Activated T-cell treated with anti-CD3 and anti-CD28 coated beads, Interleukin-2, amount 50 U/mL, for 4 hours (primary cell): ENCODE data around the gene CAPNS1. TPM values are rescaled to one million over a fixed set of nuclear protein-coding genes. Genes with fewer than 3 reads are reported as not detected.

Experiments
- ATAC-seq, 2 donors: fragments of 200-7000 bp; cut with Tn5 transposase; one replicate each; pipeline ENCODE4 v1.10.0; 2021
- DNase-seq: peaks from one replicate; pipeline ENCODE4 v3.0.0-alpha.2; 2020
- H3K27me3 Mint-ChIP-seq: one replicate; pipeline ENCODE4 v1.8.0; 2021; ENCODE audit warnings: low read depth, mixed read lengths
- H3K36me3 Mint-ChIP-seq: one replicate; pipeline ENCODE4 v1.8.0; 2022; ENCODE audit warnings: mixed read lengths; ENCODE audit not compliant: insufficient read depth
- H3K4me1 Mint-ChIP-seq: one replicate; pipeline ENCODE4 v1.8.0; 2021; ENCODE audit warnings: low read depth, mixed read lengths
- H3K4me3 Mint-ChIP-seq: one replicate; pipeline ENCODE4 v1.8.0; 2021; ENCODE audit warnings: mild to moderate bottlenecking, moderate library complexity, mixed read lengths
- H3K9me3 Mint-ChIP-seq: one replicate; pipeline ENCODE4 v1.8.0; 2021; ENCODE audit warnings: mixed read lengths
- total RNA-seq, 3 donors: library from RNA; stranded (reverse); gene quantifications; one replicate each; pipeline ENCODE4 v1.2.1, GENCODE V29; 2021

Gene CAPNS1
- total RNA-seq, 3 donors from 2014 or later: 287 to 318 (median 313) TPM

- H3K27me3 Mint-ChIP-seq: no peaks in the 10 kb centered on the region
- H3K4me3 Mint-ChIP-seq: no peak overlapping the region
- H3K36me3 Mint-ChIP-seq: peaks cover 18% of the 10 kb centered on the region
- DNase-seq (no peak), ATAC-seq (no peak)
- H3K4me1 Mint-ChIP-seq: no peaks in the 10 kb centered on the region
- H3K9me3 Mint-ChIP-seq: no peaks in the 10 kb centered on the region
Measured at GRCh38 chr19:36198119-36198518, 58.3 kb downstream of the CAPNS1 start.

Other genes with a start within 250 kb of the CAPNS1 start
- 100 to 1,000 TPM; 138 to 149 (median 142) TPM for gene NFKBID, start 239.5 kb upstream of the CAPNS1 start, total RNA-seq
- gene HCST, start 237.5 kb upstream of the CAPNS1 start, total RNA-seq: 10 to 100 TPM; 22.6 to 37.1 (median 24.0) TPM
- under 1 TPM in 2 of 3 donors, not detected in 1; 0.52 to 0.69 TPM for gene TYROBP, start 231.8 kb upstream of the CAPNS1 start, total RNA-seq
- gene LRFN3, start 203.7 kb upstream of the CAPNS1 start, total RNA-seq: 10 to 100 TPM; 14.1 to 15.3 (median 14.4) TPM
- 10 to 100 TPM; 27.3 to 29.7 (median 28.0) TPM for gene SDHAF1, start 144.9 kb upstream of the CAPNS1 start, total RNA-seq
- 1 to 10 TPM in 2 of 3 donors, under 1 TPM in 1; 0.92 to 1.4 (median 1.2) TPM for gene SYNE4, start 131.3 kb upstream of the CAPNS1 start, total RNA-seq
- 10 to 100 TPM; 33.1 to 38.2 (median 36.1) TPM for gene ALKBH6, start 125.9 kb upstream of the CAPNS1 start, total RNA-seq
- 1 to 10 TPM in 1 of 3 donors, under 1 TPM in 2; 0.33 to 1.4 (median 0.58) TPM for gene CLIP3, start 107.2 kb upstream of the CAPNS1 start, total RNA-seq
- 1 to 10 TPM in 1 of 3 donors, under 1 TPM in 2; 0.76 to 1.2 (median 0.90) TPM for gene THAP8, start 85.8 kb upstream of the CAPNS1 start, total RNA-seq
- gene WDR62, start 85.2 kb upstream of the CAPNS1 start, total RNA-seq: 10 to 100 TPM; 10.3 to 14.6 (median 12.5) TPM
- not detected for gene OVOL3, start 28.9 kb upstream of the CAPNS1 start, total RNA-seq
- 100 to 1,000 TPM; 139 to 165 (median 159) TPM for gene POLR2I, start 25.2 kb upstream of the CAPNS1 start, total RNA-seq
- 100 to 1,000 TPM; 155 to 173 (median 157) TPM for gene TBCB, start 24.6 kb upstream of the CAPNS1 start, total RNA-seq
- not detected for gene COX7A1, start 12.4 kb downstream of the CAPNS1 start, total RNA-seq
- gene ZNF565, start 74.6 kb downstream of the CAPNS1 start, total RNA-seq: 1 to 10 TPM; 1.9 to 2.6 (median 2.5) TPM
- 100 to 1,000 TPM in 2 of 3 donors, 10 to 100 TPM in 1; 98.7 to 102 (median 101) TPM for gene ZNF146, start 75.0 kb downstream of the CAPNS1 start, total RNA-seq
- gene ZFP14, start 239.1 kb downstream of the CAPNS1 start, total RNA-seq: 1 to 10 TPM in 1 of 3 donors, under 1 TPM in 2; 0.73 to 1.1 (median 0.82) TPM